Neuronal stem cell (in vitro differentiated cells): ENCODE data around the gene OSBPL1A. TPM values are rescaled to one million over a fixed set of nuclear protein-coding genes. Genes with fewer than 3 reads are reported as not detected.

Experiments
- DNase-seq: peaks from one replicate; pipeline ENCODE4 v3.0.0-alpha.2; 2013; ENCODE audit warnings: low spot score
- H2AFZ ChIP-seq: one replicate; pipeline ENCODE4 v1.6.1; 2013; ENCODE audit warnings: mild to moderate bottlenecking, low read length, inconsistent platforms
- H2AK5ac ChIP-seq: 2 replicates; pipeline ENCODE4 v1.6.1; 2013; ENCODE audit warnings: low read depth, mild to moderate bottlenecking, inconsistent platforms, low read length, moderate library complexity, mixed read lengths
- H2BK120ac ChIP-seq: 2 replicates; pipeline ENCODE4 v1.6.1; 2013; ENCODE audit warnings: low read depth, mild to moderate bottlenecking, inconsistent platforms, low read length, moderate library complexity, mixed read lengths
- H2BK12ac ChIP-seq: one replicate; pipeline ENCODE4 v1.6.1; 2013; ENCODE audit warnings: low read length, inconsistent platforms
- H2BK15ac ChIP-seq: 2 replicates; pipeline ENCODE4 v1.6.1; 2013; ENCODE audit warnings: mild to moderate bottlenecking, low read length, inconsistent platforms, mixed read lengths
- H2BK5ac ChIP-seq: one replicate; pipeline ENCODE4 v1.6.1; 2013; ENCODE audit warnings: inconsistent platforms, mild to moderate bottlenecking, low read length, moderate library complexity
- H3K14ac ChIP-seq: one replicate; pipeline ENCODE4 v1.6.1; 2013; ENCODE audit warnings: low read length, inconsistent platforms
- H3K18ac ChIP-seq: 2 replicates; pipeline ENCODE4 v1.6.1; 2013; ENCODE audit warnings: low read length, inconsistent platforms
- H3K23ac ChIP-seq: 2 replicates; pipeline ENCODE4 v1.6.1; 2013; ENCODE audit warnings: low read depth, mild to moderate bottlenecking, mixed read lengths, low read length, inconsistent platforms; ENCODE audit not compliant: poor library complexity
- H3K27ac ChIP-seq: replicated peaks from 3 replicates; pipeline ENCODE4 v1.5.1; 2013; ENCODE audit warnings: low read length, inconsistent platforms
- H3K27me3 ChIP-seq, 3 experiments: 2 replicates each; pipeline ENCODE4 v1.6.1; 2013; ENCODE audit warnings: low read length in 3 of 3, mild to moderate bottlenecking in 2 of 3, inconsistent platforms in 1 of 3, low read depth in 1 of 3, mixed read lengths in 1 of 3, moderate library complexity in 1 of 3; ENCODE audit not compliant: control insufficient read depth in 3 of 3, insufficient read depth in 3 of 3
- H3K36me3 ChIP-seq, 2 donors: replicated peaks in 1 of 2; 2 replicates each; pipeline ENCODE4 v1.6.1; 2013; ENCODE audit warnings: low read length in 2 of 2; ENCODE audit not compliant: control insufficient read depth in 2 of 2, insufficient read depth in 2 of 2
- H3K4ac ChIP-seq: 2 replicates; pipeline ENCODE4 v1.6.1; 2013; ENCODE audit warnings: inconsistent platforms, mild to moderate bottlenecking, low read length, moderate library complexity
- H3K4me1 ChIP-seq, 2 donors: 1 replicate in 1 of 2; 2 replicates in 1 of 2; pipeline ENCODE4 v1.6.1; 2013; ENCODE audit warnings: low read length in 2 of 2, low read depth in 1 of 2; ENCODE audit not compliant: control insufficient read depth in 2 of 2, insufficient read depth in 1 of 2
- H3K4me2 ChIP-seq: one replicate; pipeline ENCODE4 v1.6.1; 2013; ENCODE audit warnings: mild to moderate bottlenecking, low read length, inconsistent platforms; ENCODE audit not compliant: insufficient read depth, poor library complexity, severe bottlenecking
- H3K4me3 ChIP-seq, 2 donors: 2 replicates each; pipeline ENCODE4 v1.5.1; 2013; ENCODE audit warnings: low read length in 2 of 2, mild to moderate bottlenecking in 2 of 2, inconsistent platforms in 1 of 2, moderate library complexity in 1 of 2
- H3K79me1 ChIP-seq: one replicate; pipeline ENCODE4 v1.6.1; 2013; ENCODE audit warnings: low read depth, mild to moderate bottlenecking, inconsistent platforms, low read length, moderate library complexity
- H3K9ac ChIP-seq: one replicate; pipeline ENCODE4 v1.6.1; 2013; ENCODE audit warnings: mild to moderate bottlenecking, low read depth, low read length, inconsistent platforms; ENCODE audit not compliant: poor library complexity
- H3K9me3 ChIP-seq, 2 donors: replicated peaks in 1 of 2; 2 replicates each; pipeline versions ENCODE3 to v1.6.1; 2013; ENCODE audit warnings: low read length in 2 of 2, mild to moderate bottlenecking in 2 of 2, inconsistent platforms in 1 of 2, low read depth in 1 of 2, mixed read lengths in 1 of 2, moderate library complexity in 1 of 2; ENCODE audit not compliant: control insufficient read depth in 2 of 2, insufficient read depth in 1 of 2
- H4K8ac ChIP-seq: one replicate; pipeline ENCODE4 v1.6.1; 2013; ENCODE audit warnings: low read depth, mild to moderate bottlenecking, inconsistent platforms, low read length, moderate library complexity
- H4K91ac ChIP-seq: one replicate; pipeline ENCODE4 v1.6.1; 2013; ENCODE audit warnings: low read length, low read depth, mild to moderate bottlenecking, inconsistent platforms; ENCODE audit not compliant: poor library complexity
- WGBS, 2 donors: extraction: QIAGEN DNeasy Blood & Tissue Kit; methylation state at CpG; one replicate each; pipeline ENCODE4 v1.1.7; 2013; ENCODE audit warnings: missing lambda C conversion rate in 2 of 2, mixed read lengths in 1 of 2; ENCODE audit not compliant: insufficient read length in 2 of 2, insufficient replicate concordance in 1 of 2; ENCODE audit errors: extremely low coverage in 2 of 2; 5-methylcytosine and 5-hydroxymethylcytosine counted together
- small RNA-seq: library from polyadenylated mRNA; stranded (forward); fragments of <200 nt; extraction: miRNeasy Mini kit (QIAGEN cat#:217004); gene quantifications from one replicate; pipeline ENCODE3, GENCODE V24; 2013; ENCODE audit not compliant: insufficient read depth

The OSBPL1A gene

DNA sequence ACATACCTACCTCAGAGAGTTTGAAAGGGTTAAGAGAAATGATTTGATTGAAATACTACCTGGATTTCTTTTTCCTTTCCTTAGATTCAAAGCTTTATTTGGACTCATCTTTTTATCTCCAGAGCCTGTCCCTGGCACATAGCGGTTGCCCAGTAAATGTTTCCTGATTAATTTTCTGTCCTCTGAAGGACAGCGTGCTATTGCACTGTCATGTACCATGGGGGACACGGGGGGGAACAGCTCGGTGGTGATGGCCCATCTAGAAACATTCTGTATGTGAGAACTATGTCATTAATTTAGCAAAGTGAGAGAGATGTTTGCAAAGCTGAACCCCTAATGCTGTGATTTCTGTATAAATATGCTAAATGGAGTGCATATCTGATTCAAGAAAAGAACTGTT lies 285.2 kb downstream of the OSBPL1A start:
- Histone ChIP-seq H3K79me1 (no peaks in the 10 kb centered on the region), H2BK12ac (no peak overlapping the region), H3K4me1 (no peaks in the 10 kb centered on the region), H3K9ac (no peak overlapping the region), H3K14ac (no peak overlapping the region), H3K4me2 (no peak overlapping the region), H3K4me3 (no peak overlapping the region), H2AFZ (no peak overlapping the region), H3K27me3 (no peaks in the 10 kb centered on the region), H3K27ac (no peak overlapping the region), H3K9me3 (no peaks in the 10 kb centered on the region), H3K18ac (no peak overlapping the region), H4K8ac (no peak overlapping the region), H3K36me3 (peaks cover 6 to 10% of the 10 kb centered on the region in 2 donors), H2BK15ac (no peak overlapping the region), H3K4ac (no peak overlapping the region), H2BK120ac (no peak overlapping the region), H2AK5ac (no peak overlapping the region), H4K91ac (no peak overlapping the region), H3K23ac (no peak overlapping the region), H2BK5ac (no peak overlapping the region)
- DNase-seq, result no peak
- no CpG with 5 or more reads among the region's 4 CpGs for WGBS, 2 donors

Small RNA genes lying within 50 kb of the gene (small RNA-seq; reads per million reads assigned to genes)
- gene MIR320C2 (not detected), gene RF00017 (not detected), gene RF00019 (not detected), gene RNA5SP452 (193 reads per million, percentile 97 among the genes with 10 or more reads in this experiment), gene RNU5A-6P (not detected), gene RNU6-435P (not detected)
